A673 (cell line): ENCODE measurements around the gene RSKR. TPM values are rescaled to one million over a fixed set of nuclear protein-coding genes. Genes with fewer than 3 reads are reported as not detected.

Experiments
- BruUV-seq: library from RNA; stranded (reverse); fragments of 400-500 nt; replicated peaks from 2 replicates; lab custom pipeline; 2021; lab: Mats Ljungman, UMichigan
- CTCF ChIA-PET: fragments of 300-600 bp; sonication (Branson Sonifier 250); formaldehyde crosslinking; loops from one replicate; lab custom pipeline; 2022; ENCODE audit warnings: antibody characterized with exemption; lab: Charles Lee
- POLR2A ChIA-PET: fragments of 300-600 bp; sonication (Branson Sonifier 250); formaldehyde crosslinking; loops from one replicate; lab custom pipeline; 2022; ENCODE audit warnings: antibody characterized with exemption; ENCODE audit not compliant: low non-redundant PET; lab: Charles Lee
- DNase-seq: peaks from one replicate; pipeline ENCODE4 v3.0.0-alpha.2; 2015; ENCODE audit warnings: low spot score
- H3K27ac ChIP-seq: fragments of 200-600 bp; sonication (generic); 2 replicates; pipeline ENCODE4 v1.5.1; 2016; ENCODE audit warnings: mixed run types, low read depth, mild to moderate bottlenecking, mixed read lengths, antibody characterized with exemption, low read length; ENCODE audit not compliant: poor library complexity, severe bottlenecking
- H3K27me3 ChIP-seq: fragments of 200-600 bp; sonication (generic); replicated peaks from 2 replicates; pipeline ENCODE4 v1.6.1; 2017; ENCODE audit warnings: mixed run types, low read depth, mild to moderate bottlenecking, mixed read lengths, antibody characterized with exemption, low read length; ENCODE audit not compliant: insufficient read depth, poor library complexity
- H3K36me3 ChIP-seq: fragments of 200-600 bp; sonication (generic); 2 replicates; pipeline ENCODE4 v1.6.1; 2016; ENCODE audit warnings: mixed run types, mild to moderate bottlenecking, mixed read lengths, antibody characterized with exemption, low read length; ENCODE audit not compliant: insufficient read depth, poor library complexity, severe bottlenecking
- H3K4me1 ChIP-seq: fragments of 200-600 bp; sonication (generic); 2 replicates; pipeline ENCODE4 v1.6.1; 2017; ENCODE audit warnings: mixed run types, mild to moderate bottlenecking, mixed read lengths, antibody characterized with exemption, low read length; ENCODE audit not compliant: insufficient read depth, poor library complexity, severe bottlenecking
- H3K4me3 ChIP-seq: fragments of 200-600 bp; sonication (generic); 2 replicates; pipeline ENCODE4 v1.5.1; 2016; ENCODE audit warnings: low read depth, mixed run types, mild to moderate bottlenecking, mixed read lengths, low read length; ENCODE audit not compliant: poor library complexity, severe bottlenecking
- H3K9me3 ChIP-seq: fragments of 200-600 bp; sonication (generic); 2 replicates; pipeline ENCODE4 v1.6.1; 2016; ENCODE audit warnings: mixed run types, low read depth, mild to moderate bottlenecking, mixed read lengths, antibody characterized with exemption, low read length; ENCODE audit not compliant: poor library complexity, severe bottlenecking
- CTCF ChIP-seq: fragments of 300-800, 200-600 bp; sonication (generic); conservative IDR thresholded peaks from 2 replicates; pipeline ENCODE4 v1.5.1; 2017; ENCODE audit warnings: low read depth, mild to moderate bottlenecking, antibody characterized with exemption, low read length, moderate library complexity, mixed read lengths
- EZH2 ChIP-seq: fragments of 200-600 bp; sonication (generic); IDR thresholded peaks from 2 replicates; pipeline ENCODE4 v1.6.1; 2017; ENCODE audit warnings: borderline replicate concordance, low read depth, mild to moderate bottlenecking, mixed read lengths, antibody characterized with exemption, low read length; ENCODE audit not compliant: poor library complexity, severe bottlenecking
- intact Hi-C: fragments of 100-400 bp; cut with micrococcal nuclease; formaldehyde crosslinking; loops from one replicate; pipeline ENCODE4 v1.10.0; 2022; ENCODE audit not compliant: unreplicated experiment
- total RNA-seq: library from RNA; stranded (reverse); gene quantifications from 2 replicates; pipeline ENCODE4 v1.2.3, GENCODE V29; 2021

RSKR gene
- total RNA-seq, 1 experiment from 2014 or later, result 36.8 TPM

DNA sequence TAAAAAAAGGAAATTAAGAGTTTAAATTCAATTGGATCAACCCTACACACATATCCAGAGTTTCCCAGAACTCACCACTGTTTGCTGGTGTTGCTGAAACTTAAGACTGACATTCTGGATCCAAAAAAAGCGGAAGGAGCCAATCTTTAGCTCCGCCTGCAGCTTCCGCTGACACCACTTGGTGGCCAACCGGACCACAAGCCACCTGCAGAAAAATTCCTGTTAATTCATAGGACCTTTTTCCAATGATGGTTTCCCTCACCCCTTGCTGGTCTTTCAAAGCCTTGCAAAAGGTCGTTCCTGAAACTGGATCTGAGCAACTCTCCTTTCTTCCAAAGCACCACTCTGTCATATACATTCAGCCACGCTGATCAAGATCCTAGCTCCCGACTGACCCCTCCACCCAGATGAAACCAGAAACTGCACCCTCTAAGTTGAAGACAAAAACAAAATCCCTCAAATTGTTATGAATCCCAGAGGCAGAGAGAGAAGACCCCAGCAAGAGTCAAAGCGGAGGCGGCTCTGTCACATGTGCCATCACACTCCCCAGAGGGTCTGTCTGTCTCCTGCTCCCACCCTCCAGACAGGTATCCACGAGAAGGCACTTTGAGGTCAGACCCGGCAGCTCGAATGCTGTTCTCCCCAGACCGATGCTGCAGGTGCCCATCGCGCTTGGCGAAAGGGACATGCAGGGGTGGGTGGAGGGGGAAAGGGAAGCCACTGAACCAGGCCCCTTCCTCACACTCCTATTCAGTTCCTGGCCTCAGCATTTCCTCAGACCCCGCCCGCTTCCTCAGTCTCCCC lies 30.2 kb upstream of the RSKR start:
- no peaks in the 10 kb centered on the region for H3K9me3 ChIP-seq
- intact Hi-C loops, result no loop called here
- no peaks in the 10 kb centered on the region for H3K27me3 ChIP-seq
- POLR2A ChIA-PET, result no interaction called here
- peak overlapping the region; percentile 93 for H3K27ac ChIP-seq
- peaks cover 51% of the 10 kb centered on the region for H3K36me3 ChIP-seq
- BruUV-seq, result TSS peak; percentile 35
- CTCF ChIA-PET, result interaction anchor here (0.6 kb wide), 1 partner anchor 149 kb away, joined by 3 read pairs; no protein-coding TSS in a partner anchor
- DNase-seq, result peak; percentile 67
- H3K4me3 ChIP-seq, result peak overlapping the region; percentile 97
- TF ChIP-seq CTCF, result peak; percentile 39
- TF ChIP-seq EZH2, result no peak
- H3K4me1 ChIP-seq, result peaks cover 18% of the 10 kb centered on the region

GRCh38 chr17:28641579-28641978 lies 27.6 kb upstream of the RSKR start:
- Histone ChIP-seq H3K27me3 (no peaks in the 10 kb centered on the region), H3K27ac (no peak overlapping the region), H3K4me3 (no peak overlapping the region), H3K4me1 (peaks cover 18% of the 10 kb centered on the region), H3K9me3 (no peaks in the 10 kb centered on the region), H3K36me3 (peaks cover 68% of the 10 kb centered on the region)
- ChIA-PET POLR2A (no interaction called here), CTCF (interaction anchor here (0.7 kb wide), 1 partner anchor 19 kb away, joined by 7 read pairs; no protein-coding TSS in a partner anchor)
- intact Hi-C loops, result no loop called here
- TF ChIP-seq CTCF (no peak), EZH2 (no peak)
- no peak for DNase-seq
- BruUV-seq, result no TSS peak

DNA sequence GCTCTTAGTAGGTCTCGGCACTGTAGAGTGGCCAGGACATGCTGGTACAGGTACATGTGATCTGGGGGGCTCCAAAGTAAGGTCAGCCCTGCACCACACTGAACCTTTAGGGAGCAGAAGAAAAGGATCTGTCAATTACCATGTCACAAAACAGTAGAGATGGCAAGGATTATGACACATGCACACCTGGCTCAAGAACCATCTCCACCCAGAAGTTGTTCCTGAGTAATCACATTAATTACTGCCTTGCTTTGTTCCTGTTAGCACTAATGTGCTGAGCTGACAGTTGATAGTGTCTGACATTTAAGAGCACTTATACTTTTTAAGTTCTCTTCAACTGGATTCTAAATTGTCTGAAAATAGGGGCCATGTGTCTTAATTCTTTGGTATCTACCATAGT lies 21.5 kb upstream of the RSKR start:
- Histone ChIP-seq H3K27me3 (no peaks in the 10 kb centered on the region), H3K9me3 (no peaks in the 10 kb centered on the region), H3K36me3 (peaks cover 97% of the 10 kb centered on the region), H3K27ac (no peak overlapping the region), H3K4me3 (no peak overlapping the region), H3K4me1 (no peaks in the 10 kb centered on the region)
- ChIA-PET CTCF (no interaction called here), POLR2A (no interaction called here)
- intact Hi-C loops, result no loop called here
- no TSS peak for BruUV-seq
- TF ChIP-seq EZH2 (no peak), CTCF (no peak)
- no peak for DNase-seq
